ENCODE results near the gene LENG8. TPM values are rescaled to one million over a fixed set of nuclear protein-coding genes. Genes with fewer than 3 reads are reported as not detected.

The LENG8 gene
- total and polyA plus RNA-seq, 12 donors: 17.4 to 725 (median 90.8) TPM

GRCh38 chr19:54432144-54432738 is 16.8 kb upstream of the LENG8 start:
- H3K4me1 ChIP-seq (replicated peaks in 1 of 2): peaks cover 12 to 27% of the 10 kb centered on the region in 2 donors
- no peak overlapping the region for H3K27ac ChIP-seq
- 52 to 69% (median 66%) methylated on average over 9 to 10 of the region's 10 CpGs for WGBS, 4 donors
- DNase-seq: peak in 1 of 7 donors; percentile 13
- H3K27me3 ChIP-seq: peaks cover 11% of the 10 kb centered on the region
- intact Hi-C loops (cut with DNase I): no loop called here
- TF ChIP-seq, protein P1, sequence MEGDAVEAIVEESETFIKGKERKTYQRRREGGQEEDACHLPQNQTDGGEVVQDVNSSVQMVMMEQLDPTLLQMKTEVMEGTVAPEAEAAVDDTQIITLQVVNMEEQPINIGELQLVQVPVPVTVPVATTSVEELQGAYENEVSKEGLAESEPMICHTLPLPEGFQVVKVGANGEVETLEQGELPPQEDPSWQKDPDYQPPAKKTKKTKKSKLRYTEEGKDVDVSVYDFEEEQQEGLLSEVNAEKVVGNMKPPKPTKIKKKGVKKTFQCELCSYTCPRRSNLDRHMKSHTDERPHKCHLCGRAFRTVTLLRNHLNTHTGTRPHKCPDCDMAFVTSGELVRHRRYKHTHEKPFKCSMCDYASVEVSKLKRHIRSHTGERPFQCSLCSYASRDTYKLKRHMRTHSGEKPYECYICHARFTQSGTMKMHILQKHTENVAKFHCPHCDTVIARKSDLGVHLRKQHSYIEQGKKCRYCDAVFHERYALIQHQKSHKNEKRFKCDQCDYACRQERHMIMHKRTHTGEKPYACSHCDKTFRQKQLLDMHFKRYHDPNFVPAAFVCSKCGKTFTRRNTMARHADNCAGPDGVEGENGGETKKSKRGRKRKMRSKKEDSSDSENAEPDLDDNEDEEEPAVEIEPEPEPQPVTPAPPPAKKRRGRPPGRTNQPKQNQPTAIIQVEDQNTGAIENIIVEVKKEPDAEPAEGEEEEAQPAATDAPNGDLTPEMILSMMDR (IDR thresholded peaks at IDR 0.05): no peak
- TF ChIP-seq POLR2A (IDR thresholded peaks at IDR 0.05): no peak
- no peak overlapping the region for H3K4me3 ChIP-seq
- H3K36me3 ChIP-seq (replicated peaks in 1 of 2): no peaks in the 10 kb centered on the region
- no peaks in the 10 kb centered on the region for H3K9me3 ChIP-seq (replicated peaks in 1 of 3)

GRCh38 chr19:54433697-54434096 is 15.3 kb upstream of the LENG8 start:
- intact Hi-C loops (cut with DNase I): no loop called here
- Histone ChIP-seq H3K4me3 (no peak overlapping the region), H3K36me3 (replicated peaks in 1 of 2) (no peaks in the 10 kb centered on the region), H3K9me3 (replicated peaks in 1 of 3) (no peaks in the 10 kb centered on the region), H3K27ac (no peak overlapping the region), H3K4me1 (replicated peaks in 1 of 2) (peaks cover 12 to 27% of the 10 kb centered on the region in 2 donors), H3K27me3 (peaks cover 11% of the 10 kb centered on the region)
- peak in 1 of 7 donors; percentile 13 for DNase-seq
- no peak for TF ChIP-seq POLR2A (IDR thresholded peaks at IDR 0.05)
- TF ChIP-seq, protein P1 (IDR thresholded peaks at IDR 0.05): no peak
- WGBS, 4 donors: 75 to 87% (median 81%) methylated on average over 5 of the region's 5 CpGs

DNA sequence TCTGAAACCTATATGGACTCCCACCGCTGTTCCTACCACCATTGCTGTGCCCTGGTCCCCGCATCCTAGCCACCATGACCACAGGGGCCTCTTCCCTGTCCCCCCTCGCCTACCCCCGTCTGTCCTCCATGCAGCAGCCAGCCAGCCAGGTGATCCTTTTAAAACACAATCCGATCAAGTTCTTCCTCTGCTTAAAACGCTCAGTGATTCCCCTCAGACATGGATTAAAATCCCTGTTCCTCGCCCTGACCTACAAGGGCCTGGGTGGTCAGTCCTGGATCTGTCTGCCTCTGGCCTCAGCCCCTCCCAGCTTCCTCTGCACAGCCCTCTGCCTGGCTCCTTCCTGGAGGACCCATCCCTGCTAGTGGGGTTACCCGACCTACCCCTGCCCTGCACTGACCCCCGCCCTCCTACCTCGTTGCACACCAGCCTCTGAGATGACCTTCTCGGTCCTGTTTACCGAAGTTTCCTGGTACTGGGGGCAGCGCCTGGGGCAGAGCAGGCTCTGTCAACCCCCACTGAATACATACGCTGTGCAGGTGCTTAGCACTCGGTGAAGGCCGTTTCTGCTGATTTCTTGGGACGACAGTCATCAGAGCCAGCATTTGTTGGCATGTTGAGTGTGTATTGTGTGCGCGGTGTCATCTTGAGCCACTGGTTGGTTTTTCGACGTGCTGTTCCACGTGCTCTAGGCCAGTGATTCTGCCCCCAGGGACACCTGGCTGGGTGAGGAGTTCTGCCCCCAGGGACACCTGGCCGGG is 14.7 kb upstream of the LENG8 start:
- TF ChIP-seq, protein P1 (IDR thresholded peaks at IDR 0.05): no peak
- TF ChIP-seq POLR2A (IDR thresholded peaks at IDR 0.05): no peak
- H3K9me3 ChIP-seq (replicated peaks in 1 of 3): no peaks in the 10 kb centered on the region
- no peak overlapping the region for H3K4me3 ChIP-seq
- H3K4me1 ChIP-seq (replicated peaks in 1 of 2): peaks cover 12 to 27% of the 10 kb centered on the region in 2 donors
- intact Hi-C loops (cut with DNase I): no loop called here
- no peak overlapping the region for H3K27ac ChIP-seq
- 44 to 56% (median 48%) methylated on average over 16 to 23 of the region's 23 CpGs for whole genome bisulfite sequencing, 4 donors
- peak in 2 of 7 donors; percentile 19 to 40 for DNase-seq
- H3K36me3 ChIP-seq (replicated peaks in 1 of 2): no peaks in the 10 kb centered on the region
- peaks cover 11% of the 10 kb centered on the region for H3K27me3 ChIP-seq

GRCh38 chr19:54434873-54435214 is 14.2 kb upstream of the LENG8 start:
- peaks cover 12 to 27% of the 10 kb centered on the region in 2 donors for H3K4me1 ChIP-seq (replicated peaks in 1 of 2)
- H3K36me3 ChIP-seq (replicated peaks in 1 of 2): no peaks in the 10 kb centered on the region
- no peaks in the 10 kb centered on the region for H3K9me3 ChIP-seq (replicated peaks in 1 of 3)
- H3K4me3 ChIP-seq: no peak overlapping the region
- peak in 1 of 7 donors; percentile 27 for DNase-seq
- H3K27me3 ChIP-seq: peaks cover 9% of the 10 kb centered on the region
- no peak for TF ChIP-seq POLR2A (IDR thresholded peaks at IDR 0.05)
- TF ChIP-seq, protein P1 (IDR thresholded peaks at IDR 0.05): no peak
- 35 to 47% (median 44%) methylated on average over 9 to 11 of the region's 11 CpGs for WGBS, 4 donors
- intact Hi-C loops (cut with DNase I): no loop called here
- H3K27ac ChIP-seq: no peak overlapping the region

All from adrenal gland (tissue), 12 donors.